BJ (cell line): ENCODE data around the gene TRIM42. TPM values are rescaled to one million over a fixed set of nuclear protein-coding genes. Genes with fewer than 3 reads are reported as not detected.

Experiments used
- CTCF ChIA-PET: fragments of 350-600 bp; formaldehyde crosslinking; extraction: SDS; loops from one replicate; lab custom pipeline; 2021; ENCODE audit warnings: antibody characterized with exemption, inconsistent platforms; lab: Yijun Ruan, JAX
- POLR2A ChIA-PET: fragments of 300-600 bp; sonication (Branson Sonifier 250); formaldehyde crosslinking; extraction: SDS; loops from one replicate; lab custom pipeline; 2021; ENCODE audit warnings: antibody characterized with exemption; lab: Charles Lee
- DNase-seq: peaks from one replicate; pipeline ENCODE4 v3.0.0-alpha.2; 2011; ENCODE audit warnings: low read depth
- H3K27me3 ChIP-seq: 2 replicates; pipeline ENCODE4 v1.6.0; 2011; ENCODE audit warnings: low read length; ENCODE audit not compliant: control insufficient read depth, insufficient read depth
- H3K36me3 ChIP-seq: 2 replicates; pipeline ENCODE4 v1.5.1; 2011; ENCODE audit warnings: low read length; ENCODE audit not compliant: control insufficient read depth, insufficient read depth
- H3K4me3 ChIP-seq: 2 replicates; pipeline ENCODE4 v1.5.1; 2011; ENCODE audit warnings: low read depth, mild to moderate bottlenecking, control low read depth, low read length
- polyA plus RNA-seq: library from polyadenylated mRNA; depleted of rRNA; stranded (reverse); fragments of >200 nt; gene quantifications from 2 replicates; pipeline ENCODE4 v1.2.3, GENCODE V29; 2011
- TF ChIP-seq, protein P1 (sequence below): IDR thresholded peaks from 2 replicates; pipeline ENCODE4 v1.5.1; 2011; ENCODE audit warnings: low read depth, mild to moderate bottlenecking, control low read depth, inconsistent platforms, low read length, moderate library complexity; ENCODE audit not compliant: insufficient read depth

The TRIM42 gene
- polyA plus RNA-seq, 1 experiment: not detected

DNA sequence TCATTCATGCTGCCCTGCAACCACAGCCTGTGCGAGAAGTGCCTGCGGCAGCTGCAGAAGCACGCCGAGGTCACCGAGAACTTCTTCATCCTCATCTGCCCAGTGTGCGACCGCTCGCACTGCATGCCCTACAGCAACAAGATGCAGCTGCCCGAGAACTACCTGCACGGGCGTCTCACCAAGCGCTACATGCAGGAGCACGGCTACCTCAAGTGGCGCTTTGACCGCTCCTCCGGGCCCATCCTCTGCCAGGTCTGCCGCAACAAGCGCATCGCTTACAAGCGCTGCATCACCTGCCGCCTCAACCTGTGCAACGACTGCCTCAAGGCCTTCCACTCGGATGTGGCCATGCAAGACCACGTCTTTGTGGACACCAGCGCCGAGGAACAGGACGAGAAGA, 4.7 kb downstream of the TRIM42 start:
- CTCF ChIA-PET: no interaction called here
- TF ChIP-seq, protein P1, sequence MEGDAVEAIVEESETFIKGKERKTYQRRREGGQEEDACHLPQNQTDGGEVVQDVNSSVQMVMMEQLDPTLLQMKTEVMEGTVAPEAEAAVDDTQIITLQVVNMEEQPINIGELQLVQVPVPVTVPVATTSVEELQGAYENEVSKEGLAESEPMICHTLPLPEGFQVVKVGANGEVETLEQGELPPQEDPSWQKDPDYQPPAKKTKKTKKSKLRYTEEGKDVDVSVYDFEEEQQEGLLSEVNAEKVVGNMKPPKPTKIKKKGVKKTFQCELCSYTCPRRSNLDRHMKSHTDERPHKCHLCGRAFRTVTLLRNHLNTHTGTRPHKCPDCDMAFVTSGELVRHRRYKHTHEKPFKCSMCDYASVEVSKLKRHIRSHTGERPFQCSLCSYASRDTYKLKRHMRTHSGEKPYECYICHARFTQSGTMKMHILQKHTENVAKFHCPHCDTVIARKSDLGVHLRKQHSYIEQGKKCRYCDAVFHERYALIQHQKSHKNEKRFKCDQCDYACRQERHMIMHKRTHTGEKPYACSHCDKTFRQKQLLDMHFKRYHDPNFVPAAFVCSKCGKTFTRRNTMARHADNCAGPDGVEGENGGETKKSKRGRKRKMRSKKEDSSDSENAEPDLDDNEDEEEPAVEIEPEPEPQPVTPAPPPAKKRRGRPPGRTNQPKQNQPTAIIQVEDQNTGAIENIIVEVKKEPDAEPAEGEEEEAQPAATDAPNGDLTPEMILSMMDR: no peak
- DNase-seq: no peak

DNA sequence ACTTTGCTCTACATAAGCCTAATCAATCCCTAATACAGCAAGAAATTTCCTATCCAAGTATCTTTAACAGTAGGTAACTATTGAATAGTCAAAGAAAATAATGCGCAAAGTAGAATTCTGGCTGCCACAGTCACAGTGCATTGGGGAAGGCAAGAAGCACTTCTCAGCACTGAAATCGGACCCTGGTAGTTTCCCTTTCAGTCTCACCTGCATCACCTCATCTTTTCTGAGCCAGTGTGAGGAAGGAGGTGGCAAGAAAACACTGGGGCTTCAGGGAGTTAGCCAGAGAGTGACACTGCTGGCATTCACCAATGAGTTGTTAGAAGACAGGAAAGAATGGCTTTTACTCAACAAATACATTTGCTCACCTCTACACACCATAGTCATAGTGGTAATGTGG, 8.3 kb downstream of the TRIM42 start:
- POLR2A ChIA-PET: no interaction called here
- Histone ChIP-seq H3K4me3 (no peak overlapping the region), H3K36me3 (no peaks in the 10 kb centered on the region), H3K27me3 (no peaks in the 10 kb centered on the region)
- no peak for DNase-seq
- CTCF ChIA-PET: no interaction called here
- TF ChIP-seq, protein P1: no peak

More for the DNA sequence above, 4.7 kb downstream of the TRIM42 start:
- Histone ChIP-seq H3K27me3 (no peaks in the 10 kb centered on the region), H3K4me3 (no peak overlapping the region), H3K36me3 (no peaks in the 10 kb centered on the region)
- POLR2A ChIA-PET: no interaction called here

DNA sequence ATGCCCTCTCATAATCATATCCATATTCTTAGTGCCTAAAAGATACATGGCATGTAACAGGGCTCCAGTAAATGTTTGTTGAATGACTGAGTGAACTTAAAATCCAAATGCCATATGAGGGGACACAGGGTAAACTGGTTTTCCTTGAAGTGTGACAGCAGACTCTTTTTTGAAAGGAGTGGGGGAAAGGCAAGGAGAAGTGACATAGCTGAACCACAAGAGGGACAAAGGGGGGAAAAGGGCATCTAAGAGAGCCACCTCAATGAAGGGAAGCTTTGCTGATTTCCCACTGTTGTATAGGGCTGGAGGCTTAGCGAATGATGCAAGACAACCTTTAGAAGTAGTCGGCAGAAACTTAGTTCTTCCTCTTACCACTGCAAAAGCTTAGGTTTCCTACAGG, 9.1 kb downstream of the TRIM42 start:
- POLR2A ChIA-PET: no interaction called here
- no peak for DNase-seq
- Histone ChIP-seq H3K36me3 (no peaks in the 10 kb centered on the region), H3K4me3 (no peak overlapping the region), H3K27me3 (no peaks in the 10 kb centered on the region)
- TF ChIP-seq, protein P1: no peak
- CTCF ChIA-PET: no interaction called here

DNA sequence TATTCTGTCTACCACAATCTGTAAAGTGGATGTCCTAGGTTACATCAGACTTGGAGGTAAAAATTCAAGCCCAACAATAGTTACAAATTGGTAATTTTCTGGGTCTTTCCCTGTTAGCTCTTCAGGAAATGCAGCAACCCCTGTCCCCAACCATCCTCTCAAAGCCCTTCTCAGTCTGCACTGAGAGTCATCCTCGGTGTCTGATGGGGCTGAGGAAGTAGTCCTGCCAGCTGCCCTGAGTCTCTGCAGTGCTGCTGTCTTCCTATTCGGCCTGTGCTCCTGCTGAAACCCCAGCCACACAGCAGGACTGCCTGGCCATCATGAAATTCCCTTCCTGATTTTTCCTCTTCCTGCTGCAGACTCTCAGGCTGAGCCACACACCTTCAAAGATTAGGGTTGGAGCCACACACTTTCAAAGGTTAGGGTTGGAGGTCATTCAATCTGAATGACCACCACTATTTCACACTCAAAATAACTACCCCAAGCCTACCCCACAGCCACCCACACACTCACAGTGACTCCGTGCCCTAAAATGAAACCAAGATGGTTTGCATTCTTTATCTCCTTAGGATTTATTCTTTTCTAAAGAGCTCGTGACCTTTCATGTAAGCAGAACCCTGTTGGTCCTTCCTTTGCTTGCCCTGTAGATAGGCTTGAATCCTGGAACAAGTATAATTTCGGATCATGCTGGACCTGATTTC, 17.6 kb downstream of the TRIM42 start:
- H3K4me3 ChIP-seq: no peak overlapping the region
- TF ChIP-seq, protein P1: no peak
- H3K27me3 ChIP-seq: no peaks in the 10 kb centered on the region
- POLR2A ChIA-PET: no interaction called here
- CTCF ChIA-PET: no interaction called here
- H3K36me3 ChIP-seq: no peaks in the 10 kb centered on the region
- no peak for DNase-seq

DNA sequence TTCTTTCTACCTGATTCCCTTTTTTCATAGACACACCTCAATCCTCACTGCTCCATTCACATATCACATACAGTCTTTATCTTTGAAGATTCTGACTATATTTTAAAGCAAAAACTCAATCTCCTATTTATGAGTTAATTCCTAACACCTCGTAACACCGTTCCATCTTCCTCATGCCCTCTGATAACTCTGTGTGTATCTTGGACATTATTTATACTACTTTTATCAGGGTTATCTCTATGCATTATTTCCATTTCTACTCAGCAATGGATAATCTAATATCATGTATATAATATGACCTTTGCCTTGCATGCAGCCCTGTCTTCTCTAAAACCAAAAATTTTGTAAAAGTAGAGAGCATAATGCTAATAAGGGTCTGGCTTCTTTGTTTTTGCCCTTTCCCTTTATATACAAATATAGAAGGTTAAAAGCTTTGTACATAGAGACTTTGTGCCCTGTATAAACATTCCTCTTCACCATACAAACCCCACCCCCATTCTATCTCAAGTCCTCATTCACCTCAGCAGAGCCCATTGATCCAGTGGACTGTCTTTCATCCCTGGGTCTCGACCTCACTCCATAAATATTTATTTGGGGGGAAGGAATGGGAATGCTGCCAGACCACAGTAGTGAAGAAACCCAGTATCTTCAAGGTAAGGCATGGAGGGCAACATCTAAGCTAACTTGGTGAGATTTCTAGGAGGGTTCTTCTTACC, 21.8 kb downstream of the TRIM42 start:
- CTCF ChIA-PET: no interaction called here
- H3K36me3 ChIP-seq: no peaks in the 10 kb centered on the region
- H3K4me3 ChIP-seq: no peak overlapping the region
- TF ChIP-seq, protein P1: no peak
- no peak for DNase-seq
- no peaks in the 10 kb centered on the region for H3K27me3 ChIP-seq
- POLR2A ChIA-PET: no interaction called here
